Caco-2 (cell line): Measurements from ENCODE around the gene NALCN. TPM values are rescaled to one million over a fixed set of nuclear protein-coding genes. Genes with fewer than 3 reads are reported as not detected.

Experiments
- BruUV-seq: library from RNA; stranded (reverse); fragments of 400-500 nt; replicated peaks from 2 replicates; lab custom pipeline; 2021; lab: Mats Ljungman, UMichigan
- CTCF ChIA-PET: fragments of 300-600 bp; sonication (Branson Sonifier 250); formaldehyde crosslinking; loops from one replicate; lab custom pipeline; 2022; ENCODE audit warnings: antibody characterized with exemption; lab: Charles Lee
- POLR2A ChIA-PET: fragments of 300-600 bp; sonication (Branson Sonifier 250); formaldehyde crosslinking; loops from one replicate; lab custom pipeline; 2022; ENCODE audit warnings: antibody characterized with exemption; lab: Charles Lee
- DNase-seq, 2 experiments: peaks; one replicate each; pipeline versions ENCODE4 v3.0.0 to v3.0.0-alpha.2; 2020 to 2022
- H3K27me3 ChIP-seq: replicated peaks from 2 replicates; pipeline ENCODE4 v1.6.0; 2011; ENCODE audit warnings: low read length; ENCODE audit not compliant: control insufficient read depth, insufficient read depth
- H3K36me3 ChIP-seq: 2 replicates; pipeline ENCODE4 v1.5.1; 2011; ENCODE audit warnings: low read length; ENCODE audit not compliant: control insufficient read depth, insufficient read depth
- H3K4me1 ChIP-seq: fragments of 250-450 bp; sonication (Bioruptor Pico); 2 replicates; pipeline ENCODE4 v1.5.1; 2020; ENCODE audit warnings: mild to moderate bottlenecking
- H3K4me3 ChIP-seq: 2 replicates; pipeline ENCODE4 v1.5.1; 2011; ENCODE audit warnings: low read depth, mild to moderate bottlenecking, control low read depth, low read length
- H3K9me3 ChIP-seq: fragments of 250-450 bp; sonication (Bioruptor Pico); 2 replicates; pipeline ENCODE4 v1.5.1; 2020; ENCODE audit warnings: mild to moderate bottlenecking, moderate library complexity
- H3K27ac Mint-ChIP-seq: one replicate; pipeline ENCODE4 v1.8.0; 2022; ENCODE audit warnings: mixed read lengths; ENCODE audit not compliant: unreplicated experiment
- H3K27me3 Mint-ChIP-seq: one replicate; pipeline ENCODE4 v1.8.0; 2022; ENCODE audit warnings: mixed read lengths; ENCODE audit not compliant: insufficient read depth, unreplicated experiment
- H3K36me3 Mint-ChIP-seq: one replicate; pipeline ENCODE4 v1.8.0; 2022; ENCODE audit warnings: mild to moderate bottlenecking, mixed read lengths; ENCODE audit not compliant: insufficient read depth, unreplicated experiment
- H3K4me1 Mint-ChIP-seq: one replicate; pipeline ENCODE4 v1.8.0; 2022; ENCODE audit warnings: low read depth, mixed read lengths; ENCODE audit not compliant: unreplicated experiment
- H3K4me3 Mint-ChIP-seq: one replicate; pipeline ENCODE4 v1.8.0; 2022; ENCODE audit warnings: mild to moderate bottlenecking, moderate library complexity, mixed read lengths; ENCODE audit not compliant: unreplicated experiment
- H3K9me3 Mint-ChIP-seq: one replicate; pipeline ENCODE4 v1.8.0; 2022; ENCODE audit warnings: mixed read lengths; ENCODE audit not compliant: unreplicated experiment
- CTCF ChIP-seq, 2 experiments: fragments of 200-600 bp in 1 of 2; IDR thresholded peaks; 1 replicate in 1 of 2; 2 replicates in 1 of 2; pipeline versions ENCODE4 v1.5.1 to v1.8.0; 2011 to 2022; ENCODE audit warnings: antibody characterized with exemption in 1 of 2, control low read depth in 1 of 2, inconsistent platforms in 1 of 2, low read depth in 1 of 2, low read length in 1 of 2, mild to moderate bottlenecking in 1 of 2, moderate library complexity in 1 of 2; ENCODE audit not compliant: insufficient read depth in 1 of 2, severe bottlenecking in 1 of 2, unreplicated experiment in 1 of 2
- intact Hi-C: fragments of 100-400 bp; cut with micrococcal nuclease; formaldehyde crosslinking; loops from one replicate; pipeline ENCODE4 v1.10.0; 2022; ENCODE audit not compliant: unreplicated experiment
- total RNA-seq: library from RNA; stranded (reverse); gene quantifications from 2 replicates; pipeline ENCODE4 v1.2.3, GENCODE V29; 2022

NALCN gene
- total RNA-seq, 1 experiment from 2014 or later, result not detected

- Histone ChIP-seq H3K36me3 (no peaks in the 10 kb centered on the region), H3K27me3 (no peaks in the 10 kb centered on the region), H3K9me3 (no peaks in the 10 kb centered on the region), H3K4me3 (no peak overlapping the region), H3K4me1 (no peaks in the 10 kb centered on the region)
- BruUV-seq, result no TSS peak
- DNase-seq, result no peak
- H3K27ac Mint-ChIP-seq, result no peak overlapping the region
- intact Hi-C loops, result no loop called here
- no peak overlapping the region for H3K4me3 Mint-ChIP-seq
- POLR2A ChIA-PET, result no interaction called here
- peaks cover 16% of the 10 kb centered on the region for H3K27me3 Mint-ChIP-seq
- H3K36me3 Mint-ChIP-seq, result no peaks in the 10 kb centered on the region
- H3K4me1 Mint-ChIP-seq, result no peaks in the 10 kb centered on the region
- TF ChIP-seq CTCF (IDR thresholded peaks at IDR 0.05; ENCODE audit: insufficient read depth in 1 of 2, low read depth in 1 of 2, low read length in 1 of 2, severe bottlenecking in 1 of 2, unreplicated experiment in 1 of 2), result no peak
- CTCF ChIA-PET, result no interaction called here
- H3K9me3 Mint-ChIP-seq, result no peaks in the 10 kb centered on the region
Observed at GRCh38 chr13:101341464-101341863, 74.8 kb downstream of the NALCN start.

- Mint-ChIP-seq H3K4me3 (no peak overlapping the region), H3K9me3 (no peaks in the 10 kb centered on the region), H3K27ac (no peak overlapping the region), H3K27me3 (peaks cover 17% of the 10 kb centered on the region), H3K36me3 (no peaks in the 10 kb centered on the region), H3K4me1 (no peaks in the 10 kb centered on the region)
- H3K36me3 ChIP-seq, result no peaks in the 10 kb centered on the region
- TF ChIP-seq CTCF (IDR thresholded peaks at IDR 0.05; ENCODE audit: insufficient read depth in 1 of 2, low read depth in 1 of 2, low read length in 1 of 2, severe bottlenecking in 1 of 2, unreplicated experiment in 1 of 2), result no peak
- no peak for DNase-seq
- no TSS peak for BruUV-seq
- CTCF ChIA-PET, result no interaction called here
- intact Hi-C loops, result no loop called here
- no peak overlapping the region for H3K4me3 ChIP-seq
- POLR2A ChIA-PET, result no interaction called here
- no peaks in the 10 kb centered on the region for H3K9me3 ChIP-seq
- H3K27me3 ChIP-seq, result no peaks in the 10 kb centered on the region
- H3K4me1 ChIP-seq, result no peaks in the 10 kb centered on the region
Observed at GRCh38 chr13:101339202-101339601, 77.1 kb downstream of the NALCN start.

GRCh38 chr13:101332583-101332982 is 83.7 kb downstream of the NALCN start:
- Mint-ChIP-seq H3K27ac (no peak overlapping the region), H3K4me1 (no peaks in the 10 kb centered on the region), H3K27me3 (peaks cover 7% of the 10 kb centered on the region), H3K9me3 (no peaks in the 10 kb centered on the region), H3K36me3 (no peaks in the 10 kb centered on the region), H3K4me3 (no peak overlapping the region)
- no TSS peak for BruUV-seq
- intact Hi-C loops, result no loop called here
- no peak for DNase-seq
- Histone ChIP-seq H3K36me3 (no peaks in the 10 kb centered on the region), H3K9me3 (no peaks in the 10 kb centered on the region), H3K4me1 (no peaks in the 10 kb centered on the region), H3K27me3 (no peaks in the 10 kb centered on the region), H3K4me3 (no peak overlapping the region)
- CTCF ChIA-PET, result no interaction called here
- POLR2A ChIA-PET, result no interaction called here
- TF ChIP-seq CTCF (IDR thresholded peaks at IDR 0.05; ENCODE audit: insufficient read depth in 1 of 2, low read depth in 1 of 2, low read length in 1 of 2, severe bottlenecking in 1 of 2, unreplicated experiment in 1 of 2), result no peak
